Body of pancreas (tissue), 4 donors: ENCODE measurements around the gene OGFR. TPM values are rescaled to one million over a fixed set of nuclear protein-coding genes. Genes with fewer than 3 reads are reported as not detected.

ENCODE experiments used
- ATAC-seq: fragments of 150-250 bp; one replicate; pipeline ENCODE4 v1.9.1; 2016
- DNase-seq, 4 donors: peaks; one replicate each; pipeline ENCODE4 v3.0.0-alpha.2; 2019
- H3K27ac ChIP-seq, 4 donors: fragments of 200-600 bp; sonication (generic); 1 replicate in 3 of 4; 2 replicates in 1 of 4; pipeline versions ENCODE4 v1.5.1 to v1.6.1; 2016 to 2019; ENCODE audit warnings: mild to moderate bottlenecking in 1 of 4, mixed read lengths in 1 of 4, moderate library complexity in 1 of 4
- H3K27me3 ChIP-seq, 2 donors: fragments of 200-600 bp; sonication (generic); one replicate each; pipeline ENCODE4 v1.6.0; 2016; ENCODE audit warnings: mild to moderate bottlenecking in 1 of 2
- H3K36me3 ChIP-seq, 2 donors: fragments of 200-600 bp; sonication (generic); replicated peaks in 1 of 2; 2 replicates each; pipeline ENCODE4 v1.5.1; 2016; ENCODE audit warnings: low read depth in 2 of 2; ENCODE audit not compliant: insufficient read depth in 1 of 2
- H3K4me1 ChIP-seq: fragments of 200-600 bp; sonication (generic); one replicate; pipeline ENCODE4 v1.6.0; 2016
- H3K4me3 ChIP-seq, 2 donors: fragments of 200-600 bp; sonication (generic); 1 replicate in 1 of 2; 2 replicates in 1 of 2; pipeline ENCODE4 v1.5.1; 2016 to 2019
- H3K9me3 ChIP-seq, 3 donors: fragments of 200-600 bp; sonication (generic); 1 replicate in 2 of 3; 2 replicates in 1 of 3; pipeline ENCODE4 v1.5.1; 2016
- CTCF ChIP-seq, 7 experiments: fragments of 450-650 bp in 4 of 7; fragments of 200-600 bp in 3 of 7; sonication (generic) in 3 of 7; IDR thresholded peaks; one replicate each; pipeline ENCODE4 v1.5.1; 2016 to 2019; ENCODE audit warnings: antibody characterized with exemption in 7 of 7
- POLR2A ChIP-seq, 3 donors: fragments of 450-650 bp; IDR thresholded peaks; one replicate each; pipeline ENCODE4 v1.6.1; 2016; ENCODE audit warnings: antibody characterized with exemption in 3 of 3, mild to moderate bottlenecking in 2 of 3
- WGBS, 2 donors: methylation state at CpG; one replicate each; pipeline ENCODE4 v1.1.5; 2017; 5-methylcytosine and 5-hydroxymethylcytosine counted together
- intact Hi-C: fragments of 100-400 bp; cut with DNase I; formaldehyde crosslinking; loops from one replicate; pipeline ENCODE4 v1.15.1; 2023
- total RNA-seq, 2 donors: library from RNA; depleted of rRNA; stranded (reverse); fragments of >200 nt; gene quantifications; one replicate each; pipeline ENCODE4 v1.1.0, GENCODE V29; 2016

OGFR gene
- total RNA-seq, 2 donors from 2014 or later = 46.4 to 47.8 TPM

- Histone ChIP-seq H3K36me3 (no peaks in the 10 kb centered on the region), H3K27ac (no peak overlapping the region), H3K27me3 (no peaks in the 10 kb centered on the region), H3K4me3 (no peak overlapping the region), H3K4me1 (no peaks in the 10 kb centered on the region), H3K9me3 (no peaks in the 10 kb centered on the region)
- ATAC-seq (no peak), DNase-seq (no peak)
- no peak for TF ChIP-seq POLR2A (IDR thresholded peaks at IDR 0.05)
- no peak for TF ChIP-seq CTCF (IDR thresholded peaks at IDR 0.05)
- intact Hi-C loops = no loop called here
- WGBS, 2 donors = 87 to 88% methylated on average over 16 of the region's 16 CpGs
Observed at GRCh38 chr20:62841705-62842212, 37.1 kb downstream of the OGFR start.

GRCh38 chr20:62843656-62844055, 39.0 kb downstream of the OGFR start:
- WGBS, 2 donors = 93 to 98% methylated on average over 10 of the region's 10 CpGs
- H3K27me3 ChIP-seq = no peaks in the 10 kb centered on the region
- ATAC-seq = no peak
- no peak for DNase-seq
- TF ChIP-seq POLR2A (IDR thresholded peaks at IDR 0.05) (no peak), CTCF (IDR thresholded peaks at IDR 0.05) (no peak)
- no peaks in the 10 kb centered on the region for H3K9me3 ChIP-seq
- no peak overlapping the region for H3K4me3 ChIP-seq
- intact Hi-C loops = no loop called here
- H3K4me1 ChIP-seq = no peaks in the 10 kb centered on the region
- H3K27ac ChIP-seq = no peak overlapping the region
- H3K36me3 ChIP-seq = no peaks in the 10 kb centered on the region

GRCh38 chr20:62844182-62844581, 39.5 kb downstream of the OGFR start:
- no peaks in the 10 kb centered on the region for H3K9me3 ChIP-seq
- H3K27me3 ChIP-seq = no peaks in the 10 kb centered on the region
- DNase-seq (no peak), ATAC-seq (no peak)
- H3K4me1 ChIP-seq = no peaks in the 10 kb centered on the region
- H3K4me3 ChIP-seq = no peak overlapping the region
- H3K36me3 ChIP-seq = no peaks in the 10 kb centered on the region
- 96 to 98% methylated on average over 7 of the region's 7 CpGs for WGBS, 2 donors
- intact Hi-C loops = no loop called here
- TF ChIP-seq CTCF (IDR thresholded peaks at IDR 0.05) (no peak), POLR2A (IDR thresholded peaks at IDR 0.05) (no peak)
- H3K27ac ChIP-seq = no peak overlapping the region

- H3K27ac ChIP-seq = no peak overlapping the region
- intact Hi-C loops = no loop called here
- no peaks in the 10 kb centered on the region for H3K27me3 ChIP-seq
- no peak overlapping the region for H3K4me3 ChIP-seq
- TF ChIP-seq POLR2A (IDR thresholded peaks at IDR 0.05) (no peak), CTCF (IDR thresholded peaks at IDR 0.05) (no peak)
- H3K4me1 ChIP-seq = no peaks in the 10 kb centered on the region
- no peaks in the 10 kb centered on the region for H3K36me3 ChIP-seq
- DNase-seq (no peak), ATAC-seq (no peak)
- WGBS, 2 donors = 91 to 94% methylated on average over 16 of the region's 16 CpGs
- H3K9me3 ChIP-seq = no peaks in the 10 kb centered on the region
Observed at GRCh38 chr20:62845416-62846160, 41.0 kb downstream of the OGFR start.
